IMR-90 (cell line): ENCODE measurements around the gene NEURL1B.

ENCODE experiments used
- CTCF ChIP-seq: conservative IDR thresholded peaks from 2 replicates; pipeline ENCODE4 v1.5.1; 2012; ENCODE audit warnings: mild to moderate bottlenecking, low read depth, low read length, improper control_type of control experiment
- MXI1 ChIP-seq: IDR thresholded peaks from 2 replicates; pipeline ENCODE4 v1.6.1; 2012; ENCODE audit warnings: low read depth, mild to moderate bottlenecking, low read length, moderate library complexity, borderline replicate concordance
- RFX5 ChIP-seq: IDR thresholded peaks from 2 replicates; pipeline ENCODE4 v1.8.0; 2012; ENCODE audit warnings: low read depth, mild to moderate bottlenecking, low read length, moderate library complexity

GRCh38 chr5:172678902-172679301, 37.8 kb downstream of the NEURL1B start:
- TF ChIP-seq CTCF = no peak
- TF ChIP-seq MXI1 = no peak
- TF ChIP-seq RFX5 = no peak
